Transverse colon (tissue), 4 donors: ENCODE measurements around the gene MAL. TPM values are rescaled to one million over a fixed set of nuclear protein-coding genes. Genes with fewer than 3 reads are reported as not detected.

Experiments
- DNase-seq: peaks from one replicate; pipeline ENCODE4 v3.0.0-alpha.2; 2019
- H3K27ac ChIP-seq, 4 donors: fragments of 200-600 bp; sonication (generic); 2 replicates each; pipeline ENCODE4 v1.5.1; 2016 to 2018; ENCODE audit warnings: inconsistent platforms in 4 of 4
- H3K27me3 ChIP-seq: fragments of 200-600 bp; sonication (generic); 2 replicates; pipeline ENCODE4 v1.5.1; 2017; ENCODE audit warnings: inconsistent platforms
- H3K36me3 ChIP-seq, 4 donors: fragments of 200-600 bp; sonication (generic); 2 replicates each; pipeline ENCODE4 v1.5.1; 2017 to 2019; ENCODE audit warnings: inconsistent platforms in 4 of 4
- H3K4me1 ChIP-seq, 4 donors: fragments of 200-600 bp; sonication (generic); 2 replicates each; pipeline ENCODE4 v1.5.1; 2017 to 2020; ENCODE audit warnings: inconsistent platforms in 4 of 4
- H3K4me3 ChIP-seq, 4 donors: fragments of 200-600 bp; sonication (generic); 1 replicate in 1 of 4; 2 replicates in 3 of 4; pipeline versions ENCODE4 v1.5.1 to v1.6.1; 2017 to 2019; ENCODE audit warnings: inconsistent platforms in 4 of 4
- H3K9me3 ChIP-seq, 2 donors: fragments of 200-600 bp; sonication (generic); 2 replicates each; pipeline ENCODE4 v1.5.1; 2017 to 2019; ENCODE audit warnings: inconsistent platforms in 2 of 2
- CTCF ChIP-seq, 5 experiments: fragments of 200-600 bp in 3 of 5; fragments of 450-650 bp in 2 of 5; sonication (generic) in 3 of 5; IDR thresholded peaks; 1 replicate in 2 of 5; 2 replicates in 3 of 5; pipeline ENCODE4 v1.5.1; 2016 to 2017; ENCODE audit warnings: antibody characterized with exemption in 5 of 5, inconsistent platforms in 3 of 5, mild to moderate bottlenecking in 2 of 5, moderate library complexity in 1 of 5
- EP300 ChIP-seq: sonication (generic); formaldehyde crosslinking; IDR thresholded peaks from one replicate; pipeline ENCODE4 v1.6.1; 2017; ENCODE audit warnings: antibody characterized with exemption, low read depth
- POLR2A ChIP-seq: fragments of 450-650 bp; IDR thresholded peaks from one replicate; pipeline ENCODE4 v1.6.1; 2016; ENCODE audit warnings: antibody characterized with exemption, mild to moderate bottlenecking, moderate library complexity
- POLR2AphosphoS5 ChIP-seq, 3 donors: sonication (generic); formaldehyde crosslinking; IDR thresholded peaks; one replicate each; pipeline ENCODE4 v1.6.1; 2016; ENCODE audit warnings: antibody characterized with exemption in 3 of 3
- WGBS, 2 donors: methylation state at CpG; one replicate each; pipeline ENCODE4 v1.1.5; 2018; ENCODE audit warnings: low coverage in 1 of 2; 5-methylcytosine and 5-hydroxymethylcytosine counted together
- in situ Hi-C, 4 donors: fragments of 200-750 bp; cut with MboI; loops; one replicate each; pipeline versions ENCODE4 v1.15.0 to v1.15.1; 2017; ENCODE audit warnings: low sequenced_read_pairs in 3 of 4, low pct_ligation_motif_present in 1 of 4, low pct_unique_long_range_greater_than_20kb in 1 of 4
- intact Hi-C: fragments of 100-400 bp; cut with DNase I; formaldehyde crosslinking; loops from one replicate; pipeline ENCODE4 v1.15.1; 2023; ENCODE audit warnings: low total_unique reads
- total RNA-seq, 4 donors: library from RNA; depleted of rRNA; stranded (reverse); fragments of >200 nt; gene quantifications; one replicate each; pipeline ENCODE4 v1.1.0, GENCODE V29; 2016

Gene MAL
- total RNA-seq, 4 donors from 2014 or later, result 3.7 to 14.3 (median 5.1) TPM

DNA sequence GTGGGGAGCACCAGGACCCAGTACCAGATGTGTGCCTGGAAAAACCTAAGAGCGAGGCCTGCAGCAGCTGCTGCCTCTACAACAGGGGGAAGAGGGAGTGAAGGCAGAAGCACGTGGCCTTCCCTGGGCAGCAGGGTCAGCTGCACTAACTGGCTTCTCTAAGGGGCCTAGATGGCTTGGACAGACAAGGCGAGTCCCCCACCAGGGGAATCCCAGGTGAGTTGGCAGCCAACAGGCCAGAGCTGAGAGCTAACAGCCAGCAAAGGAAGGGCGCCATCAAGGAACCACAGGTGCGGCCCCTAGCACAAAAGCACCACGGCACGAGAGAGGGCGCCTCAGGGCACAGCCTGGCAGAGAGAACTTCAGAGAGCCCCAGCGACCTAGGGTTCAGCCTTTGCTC lies 19.8 kb upstream of the MAL start:
- WGBS, 2 donors, result 85% methylated on average over 8 of the region's 9 CpGs; no CpG with 5 or more reads in 1 of the 2 donors
- H3K9me3 ChIP-seq, result no peaks in the 10 kb centered on the region
- no peaks in the 10 kb centered on the region for H3K27me3 ChIP-seq
- in situ Hi-C loops, result no loop called here
- no peaks in the 10 kb centered on the region for H3K36me3 ChIP-seq
- no peak overlapping the region for H3K27ac ChIP-seq
- H3K4me1 ChIP-seq, result no peaks in the 10 kb centered on the region
- no peak for DNase-seq
- no peak overlapping the region for H3K4me3 ChIP-seq
- TF ChIP-seq EP300 (no peak), CTCF (IDR thresholded peaks at IDR 0.05) (no peak), POLR2AphosphoS5 (IDR thresholded peaks at IDR 0.05) (no peak), POLR2A (no peak)
- intact Hi-C loops, result no loop called here

DNA sequence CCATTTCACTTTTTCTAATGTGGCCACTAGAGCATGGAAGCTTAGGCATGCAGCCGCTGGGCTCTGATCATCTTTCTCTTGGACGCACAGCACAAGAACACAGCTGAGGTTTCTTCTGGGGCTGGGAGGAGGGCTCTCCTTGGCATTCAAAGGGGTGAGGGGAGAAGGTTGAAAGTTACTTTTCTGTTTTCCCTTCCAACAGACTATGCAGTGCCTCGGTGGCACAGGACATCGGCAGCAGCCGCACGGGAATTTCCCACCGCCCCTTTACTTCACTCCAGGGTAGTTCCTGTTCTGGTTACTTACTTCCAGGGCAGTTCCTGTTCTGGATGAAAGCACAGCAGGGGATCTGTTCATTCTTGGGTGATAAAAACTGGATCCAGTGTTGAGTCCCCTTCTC lies 18.9 kb upstream of the MAL start:
- Histone ChIP-seq H3K9me3 (no peaks in the 10 kb centered on the region), H3K4me3 (no peak overlapping the region), H3K27ac (no peak overlapping the region), H3K36me3 (no peaks in the 10 kb centered on the region), H3K4me1 (no peaks in the 10 kb centered on the region), H3K27me3 (no peaks in the 10 kb centered on the region)
- intact Hi-C loops, result no loop called here
- in situ Hi-C loops, result no loop called here
- 78 to 79% methylated on average over 7 of the region's 7 CpGs for WGBS, 2 donors
- TF ChIP-seq EP300, result no peak
- no peak for TF ChIP-seq POLR2AphosphoS5 (IDR thresholded peaks at IDR 0.05)
- TF ChIP-seq CTCF (IDR thresholded peaks at IDR 0.05), result no peak
- no peak for TF ChIP-seq POLR2A
- DNase-seq, result no peak

DNA sequence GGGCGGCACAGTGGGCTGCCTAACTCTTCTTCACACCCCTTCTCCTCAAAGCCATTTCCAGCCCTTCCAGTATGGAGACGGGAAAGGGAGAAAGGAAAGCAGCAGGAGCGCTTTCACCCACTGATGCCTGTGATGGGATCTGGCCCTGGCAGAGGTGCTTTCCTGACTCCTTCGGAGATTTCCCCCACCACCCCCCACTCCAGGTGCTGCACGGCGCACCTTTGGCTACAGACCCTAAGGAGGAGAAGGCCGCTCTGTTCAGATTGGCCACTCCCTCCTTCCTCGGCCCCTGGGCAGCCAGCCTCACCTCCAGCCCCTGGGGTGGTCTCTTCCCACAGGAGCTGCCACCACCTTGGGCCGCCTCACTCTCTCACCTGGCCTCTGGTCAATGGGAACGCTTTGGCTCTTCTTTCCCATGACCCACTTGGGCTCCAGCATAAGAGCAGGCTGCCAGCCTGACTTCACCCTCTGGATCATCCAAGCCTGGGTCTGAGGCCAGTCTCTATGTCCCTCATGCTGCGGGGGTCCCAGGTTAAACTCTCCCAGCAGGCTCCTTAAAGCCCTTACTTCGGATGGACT lies 18.4 kb upstream of the MAL start:
- no peak overlapping the region for H3K4me3 ChIP-seq
- H3K9me3 ChIP-seq, result no peaks in the 10 kb centered on the region
- H3K36me3 ChIP-seq, result no peaks in the 10 kb centered on the region
- 60 to 87% methylated on average over 1 to 12 of the region's 12 CpGs for WGBS, 2 donors
- no peak for DNase-seq
- H3K4me1 ChIP-seq, result no peaks in the 10 kb centered on the region
- in situ Hi-C loops, result no loop called here
- H3K27me3 ChIP-seq, result no peaks in the 10 kb centered on the region
- no peak for TF ChIP-seq EP300
- TF ChIP-seq CTCF (IDR thresholded peaks at IDR 0.05), result no peak
- no peak for TF ChIP-seq POLR2A
- no peak for TF ChIP-seq POLR2AphosphoS5 (IDR thresholded peaks at IDR 0.05)
- peak overlapping the region in 1 of 4 donors; percentile 31 for H3K27ac ChIP-seq
- intact Hi-C loops, result no loop called here

DNA sequence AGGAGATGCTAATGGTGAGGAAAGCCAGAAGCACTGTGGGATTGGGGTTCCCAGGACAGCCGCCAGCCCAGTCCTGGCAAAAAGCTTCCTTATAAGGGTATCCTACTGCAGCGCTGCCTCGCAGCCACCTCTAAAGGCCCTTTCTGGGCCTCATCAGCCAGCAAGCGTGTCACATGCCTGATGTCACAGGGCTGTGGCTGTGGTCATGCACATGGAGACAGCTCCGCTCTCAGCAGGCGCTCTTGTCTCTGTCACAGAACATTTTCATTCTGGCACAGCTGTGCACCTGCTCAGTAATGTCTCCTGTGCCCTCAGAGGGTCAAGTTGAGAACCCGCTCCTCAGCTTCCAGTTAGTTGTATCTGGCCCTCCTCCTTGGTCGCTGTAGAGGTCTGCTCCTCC lies 17.7 kb upstream of the MAL start:
- TF ChIP-seq POLR2A, result no peak
- no peak for TF ChIP-seq EP300
- no peak for TF ChIP-seq CTCF (IDR thresholded peaks at IDR 0.05)
- TF ChIP-seq POLR2AphosphoS5 (IDR thresholded peaks at IDR 0.05), result no peak
- H3K27ac ChIP-seq, result peak overlapping the region in 2 of 4 donors; percentile 23 to 31

More for the DNA sequence above, 17.7 kb upstream of the MAL start:
- DNase-seq, result no peak
- H3K4me1 ChIP-seq, result no peaks in the 10 kb centered on the region
- 60 to 76% methylated on average over 2 to 8 of the region's 8 CpGs for WGBS, 2 donors
- intact Hi-C loops, result no loop called here
- in situ Hi-C loops, result no loop called here
- no peak overlapping the region for H3K4me3 ChIP-seq
- no peaks in the 10 kb centered on the region for H3K36me3 ChIP-seq
- H3K9me3 ChIP-seq, result no peaks in the 10 kb centered on the region
- no peaks in the 10 kb centered on the region for H3K27me3 ChIP-seq
